Stimulated activated CD4-positive, alpha-beta T cell treated with anti-CD3 and anti-CD28 coated beads, TNF-alpha, amount 100 ng/mL, for 1 hour (primary cell): ENCODE measurements around the gene CST6.
"Not testable (repeated sequence)": the region's sequence is repeated elsewhere in the genome, so short reads cannot be mapped to it uniquely, and the experiment has no call there.

Source experiments
- DNase-seq, 3 donors: peaks; one replicate each; pipeline ENCODE4 v3.0.0-alpha.2; 2020; ENCODE audit warnings: low read depth in 3 of 3, low spot score in 1 of 3

Gene CST6

GRCh38 chr11:66014804-66015453 lies 3.1 kb downstream of the CST6 start:
- no peak for DNase-seq

- DNase-seq, result no peak
Measured at GRCh38 chr11:66015454-66015881, 3.7 kb downstream of the CST6 start.

- no peak for DNase-seq
Measured at GRCh38 chr11:66015936-66016792, 4.4 kb downstream of the CST6 start.

GRCh38 chr11:66016793-66017177 lies 5.0 kb downstream of the CST6 start:
- DNase-seq, result no peak

GRCh38 chr11:66017321-66017720 lies 5.5 kb downstream of the CST6 start:
- DNase-seq, result no peak

GRCh38 chr11:66020212-66020611 lies 8.4 kb downstream of the CST6 start:
- no peak for DNase-seq

GRCh38 chr11:66020618-66021357 lies 9.0 kb downstream of the CST6 start:
- no peak for DNase-seq

- DNase-seq, result peak; percentile 25 to 85 (median 50)
Measured at GRCh38 chr11:66022401-66023185, 10.8 kb downstream of the CST6 start.

- DNase-seq, result not testable (repeated sequence)
Measured at GRCh38 chr11:66023186-66023440, 11.3 kb downstream of the CST6 start.

GRCh38 chr11:66026017-66026529 lies 14.3 kb downstream of the CST6 start, which contains the start of gene CATSPER1:
TSS of gene CATSPER1 (minus strand) at chr11:66026479. CDS start at chr11:66026379, 100 bp downstream.
- DNase-seq, result no peak

GRCh38 chr11:66032957-66033735 lies 21.3 kb downstream of the CST6 start:
- DNase-seq, result no peak

- DNase-seq, result no peak
Measured at GRCh38 chr11:66035653-66036333, 24.0 kb downstream of the CST6 start.

GRCh38 chr11:66036334-66036710 lies 24.5 kb downstream of the CST6 start:
- no peak for DNase-seq

GRCh38 chr11:66037327-66037726 lies 25.5 kb downstream of the CST6 start:
- DNase-seq, result no peak

- DNase-seq, result no peak
Measured at GRCh38 chr11:66039765-66040164, 28.0 kb downstream of the CST6 start.

- no peak for DNase-seq
Measured at GRCh38 chr11:66042227-66042995, 30.6 kb downstream of the CST6 start.

GRCh38 chr11:66042996-66043906 lies 31.4 kb downstream of the CST6 start:
- no peak for DNase-seq

GRCh38 chr11:66044757-66045156 lies 32.9 kb downstream of the CST6 start:
- DNase-seq, result no peak
